ENCODE measurements around the gene SLC5A1.
"Not testable (repeated sequence)": the region's sequence is repeated elsewhere in the genome, so short reads cannot be mapped to it uniquely, and the experiment has no call there.

DNA sequence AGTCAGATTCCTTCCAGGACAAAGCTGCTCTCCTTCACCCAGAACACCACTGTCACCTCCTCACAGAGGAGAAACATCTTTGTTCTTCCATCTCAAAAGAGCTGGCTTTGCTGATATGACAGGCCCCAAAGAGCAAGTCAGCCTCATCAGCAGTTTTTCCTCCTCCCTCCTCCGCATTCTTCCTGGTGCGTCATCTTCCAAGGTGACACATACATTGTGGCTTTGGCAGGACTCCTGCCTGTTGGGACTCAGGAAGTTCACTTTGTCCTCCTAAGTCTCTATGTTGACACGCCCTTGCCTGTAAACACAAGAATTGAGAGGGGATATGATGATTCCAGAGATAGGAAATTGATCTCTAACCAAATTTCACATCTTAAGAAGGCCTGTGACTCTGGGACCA is 92.9 kb downstream of the SLC5A1 start:
- TF ChIP-seq, protein P1, sequence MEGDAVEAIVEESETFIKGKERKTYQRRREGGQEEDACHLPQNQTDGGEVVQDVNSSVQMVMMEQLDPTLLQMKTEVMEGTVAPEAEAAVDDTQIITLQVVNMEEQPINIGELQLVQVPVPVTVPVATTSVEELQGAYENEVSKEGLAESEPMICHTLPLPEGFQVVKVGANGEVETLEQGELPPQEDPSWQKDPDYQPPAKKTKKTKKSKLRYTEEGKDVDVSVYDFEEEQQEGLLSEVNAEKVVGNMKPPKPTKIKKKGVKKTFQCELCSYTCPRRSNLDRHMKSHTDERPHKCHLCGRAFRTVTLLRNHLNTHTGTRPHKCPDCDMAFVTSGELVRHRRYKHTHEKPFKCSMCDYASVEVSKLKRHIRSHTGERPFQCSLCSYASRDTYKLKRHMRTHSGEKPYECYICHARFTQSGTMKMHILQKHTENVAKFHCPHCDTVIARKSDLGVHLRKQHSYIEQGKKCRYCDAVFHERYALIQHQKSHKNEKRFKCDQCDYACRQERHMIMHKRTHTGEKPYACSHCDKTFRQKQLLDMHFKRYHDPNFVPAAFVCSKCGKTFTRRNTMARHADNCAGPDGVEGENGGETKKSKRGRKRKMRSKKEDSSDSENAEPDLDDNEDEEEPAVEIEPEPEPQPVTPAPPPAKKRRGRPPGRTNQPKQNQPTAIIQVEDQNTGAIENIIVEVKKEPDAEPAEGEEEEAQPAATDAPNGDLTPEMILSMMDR (IDR thresholded peaks at IDR 0.05; ENCODE audit: poor library complexity, severe bottlenecking) = not testable (repeated sequence)
- not testable (repeated sequence) for TF ChIP-seq POLR2AphosphoS5 (IDR thresholded peaks at IDR 0.05); MXI1 (conservative IDR thresholded peaks at IDR 0.05; ENCODE audit: poor library complexity, severe bottlenecking)
- TF ChIP-seq, protein P2, sequence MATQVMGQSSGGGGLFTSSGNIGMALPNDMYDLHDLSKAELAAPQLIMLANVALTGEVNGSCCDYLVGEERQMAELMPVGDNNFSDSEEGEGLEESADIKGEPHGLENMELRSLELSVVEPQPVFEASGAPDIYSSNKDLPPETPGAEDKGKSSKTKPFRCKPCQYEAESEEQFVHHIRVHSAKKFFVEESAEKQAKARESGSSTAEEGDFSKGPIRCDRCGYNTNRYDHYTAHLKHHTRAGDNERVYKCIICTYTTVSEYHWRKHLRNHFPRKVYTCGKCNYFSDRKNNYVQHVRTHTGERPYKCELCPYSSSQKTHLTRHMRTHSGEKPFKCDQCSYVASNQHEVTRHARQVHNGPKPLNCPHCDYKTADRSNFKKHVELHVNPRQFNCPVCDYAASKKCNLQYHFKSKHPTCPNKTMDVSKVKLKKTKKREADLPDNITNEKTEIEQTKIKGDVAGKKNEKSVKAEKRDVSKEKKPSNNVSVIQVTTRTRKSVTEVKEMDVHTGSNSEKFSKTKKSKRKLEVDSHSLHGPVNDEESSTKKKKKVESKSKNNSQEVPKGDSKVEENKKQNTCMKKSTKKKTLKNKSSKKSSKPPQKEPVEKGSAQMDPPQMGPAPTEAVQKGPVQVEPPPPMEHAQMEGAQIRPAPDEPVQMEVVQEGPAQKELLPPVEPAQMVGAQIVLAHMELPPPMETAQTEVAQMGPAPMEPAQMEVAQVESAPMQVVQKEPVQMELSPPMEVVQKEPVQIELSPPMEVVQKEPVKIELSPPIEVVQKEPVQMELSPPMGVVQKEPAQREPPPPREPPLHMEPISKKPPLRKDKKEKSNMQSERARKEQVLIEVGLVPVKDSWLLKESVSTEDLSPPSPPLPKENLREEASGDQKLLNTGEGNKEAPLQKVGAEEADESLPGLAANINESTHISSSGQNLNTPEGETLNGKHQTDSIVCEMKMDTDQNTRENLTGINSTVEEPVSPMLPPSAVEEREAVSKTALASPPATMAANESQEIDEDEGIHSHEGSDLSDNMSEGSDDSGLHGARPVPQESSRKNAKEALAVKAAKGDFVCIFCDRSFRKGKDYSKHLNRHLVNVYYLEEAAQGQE (IDR thresholded peaks at IDR 0.05; ENCODE audit: borderline replicate concordance) = not testable (repeated sequence)

Measured in neural cell (in vitro differentiated cells).